Vagina (tissue), 2 donors: ENCODE measurements around the gene EPB41L3.

Source experiments
- CTCF ChIP-seq, 3 experiments: fragments of 450-650 bp in 2 of 3; fragments of 200-600 bp in 1 of 3; sonication (generic) in 1 of 3; IDR thresholded peaks; one replicate each; pipeline ENCODE4 v1.5.1; 2017 to 2019; ENCODE audit warnings: antibody characterized with exemption in 3 of 3, mild to moderate bottlenecking in 2 of 3, moderate library complexity in 2 of 3
- POLR2A ChIP-seq, 2 donors: fragments of 450-650 bp; IDR thresholded peaks; one replicate each; pipeline ENCODE4 v1.6.1; 2017; ENCODE audit warnings: antibody characterized with exemption in 2 of 2, mild to moderate bottlenecking in 2 of 2, moderate library complexity in 2 of 2

- TF ChIP-seq CTCF (IDR thresholded peaks at IDR 0.05) (no peak), POLR2A (IDR thresholded peaks at IDR 0.05) (no peak)
Observed at GRCh38 chr18:5582076-5582475, 38.3 kb upstream of the EPB41L3 start.
